PFSK-1 (cell line): ENCODE measurements around the gene HSPA2.

ENCODE experiments used
- FOXP2 ChIP-seq: optimal IDR thresholded peaks from 2 replicates; pipeline ENCODE3; 2011; ENCODE audit warnings: borderline replicate concordance, control low read depth, inconsistent platforms; ENCODE audit not compliant: insufficient read depth; ENCODE audit errors: extremely low read length, extremely low read depth
- POLR2AphosphoS5 ChIP-seq: IDR thresholded peaks from 2 replicates; pipeline ENCODE4 v1.6.1; 2012; ENCODE audit warnings: low read depth, mild to moderate bottlenecking, control low read depth, low read length, moderate library complexity
- REST ChIP-seq, 2 experiments: IDR thresholded peaks; 2 replicates each; pipeline versions ENCODE4 v1.6.1 to v1.8.0; 2011 to 2012; ENCODE audit warnings: low read depth in 2 of 2, low read length in 2 of 2, control low read depth in 1 of 2, inconsistent platforms in 1 of 2, mild to moderate bottlenecking in 1 of 2, moderate library complexity in 1 of 2; ENCODE audit not compliant: insufficient read depth in 1 of 2
- SIN3A ChIP-seq: IDR thresholded peaks from 2 replicates; pipeline ENCODE4 v1.6.1; 2012; ENCODE audit warnings: mild to moderate bottlenecking, low read length, moderate library complexity, borderline replicate concordance; ENCODE audit not compliant: insufficient read depth
- TAF1 ChIP-seq: IDR thresholded peaks from 2 replicates; pipeline ENCODE4 v1.6.1; 2012; ENCODE audit warnings: low read length, control low read depth, borderline replicate concordance; ENCODE audit not compliant: insufficient read depth

Gene HSPA2

GRCh38 chr14:64504310-64504896 is 36.1 kb upstream of the HSPA2 start, which contains the start of gene ZBTB1:
Gene ZBTB1 (plus strand): TSS chr14:64504770. CDS start chr14:64521505, 16,735 bp downstream.
- TF ChIP-seq TAF1 (no peak), REST (IDR thresholded peaks at IDR 0.05; ENCODE audit: insufficient read depth in 1 of 2, low read depth in 2 of 2, low read length in 2 of 2) (0 out of 4 replicates have a peak, but pooled peaks of 1 of the 2 experiments have one; percentile 4), FOXP2 (peak; percentile 33), SIN3A (no peak), POLR2AphosphoS5 (peak; percentile 59)

DNA sequence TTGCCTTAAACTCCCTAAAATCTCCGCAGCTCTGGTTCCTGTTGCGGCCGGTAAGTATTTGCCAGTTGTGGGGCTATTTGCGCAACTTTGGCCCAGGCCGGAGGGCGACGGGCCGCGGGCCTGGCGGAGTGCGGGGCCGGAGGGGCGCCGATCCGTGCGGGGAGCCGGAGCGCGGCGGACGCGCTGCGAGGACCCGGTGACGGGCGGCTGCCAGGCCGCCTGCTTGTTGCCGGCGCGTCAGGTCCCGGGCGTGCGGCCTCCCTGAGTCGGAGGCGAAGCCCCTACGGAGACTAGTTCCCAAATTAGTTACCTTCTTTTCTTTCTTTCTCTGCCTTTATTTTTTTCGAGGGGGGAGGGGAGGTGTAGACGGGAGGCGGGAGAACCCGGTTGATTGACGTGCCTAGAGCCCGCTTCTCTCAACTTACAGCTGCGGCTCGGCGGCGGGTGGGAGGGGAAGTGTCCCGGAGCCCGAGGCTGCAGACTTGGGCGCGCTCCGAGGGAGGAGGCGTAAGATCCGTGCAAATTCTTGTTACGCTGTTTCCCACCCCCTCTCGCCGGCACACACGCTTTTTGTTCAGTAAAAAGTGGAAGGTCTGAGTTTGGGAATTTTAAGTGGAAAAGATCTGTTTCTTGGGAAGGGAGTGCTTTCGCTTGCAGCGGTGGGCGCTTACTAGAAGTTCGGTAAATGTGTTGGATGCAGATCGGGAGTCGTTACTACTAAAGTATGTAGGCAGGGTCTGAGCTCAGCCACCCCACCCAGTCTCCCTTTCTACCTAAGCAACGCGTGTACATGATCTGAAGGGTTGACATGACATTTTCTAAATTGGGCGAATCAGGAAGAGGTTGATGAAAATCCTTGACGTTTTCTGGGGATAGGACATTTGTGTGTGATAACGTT is 35.4 kb upstream of the HSPA2 start:
- TF ChIP-seq TAF1 (no peak), SIN3A (peak; percentile 34; the same call in 1 of the 2 replicates), REST (IDR thresholded peaks at IDR 0.05; ENCODE audit: insufficient read depth in 1 of 2, low read depth in 2 of 2, low read length in 2 of 2) (no peak), FOXP2 (no peak), POLR2AphosphoS5 (0 out of 2 replicates have a peak, but pooled peaks have one; percentile 32)

- TF ChIP-seq TAF1: no peak
- TF ChIP-seq SIN3A: no peak
Measured at GRCh38 chr14:64506721-64507120, 33.8 kb upstream of the HSPA2 start.

- TF ChIP-seq POLR2AphosphoS5 (no peak), REST (IDR thresholded peaks at IDR 0.05; ENCODE audit: insufficient read depth in 1 of 2, low read depth in 2 of 2, low read length in 2 of 2) (no peak), TAF1 (no peak), FOXP2 (no peak), SIN3A (no peak)
Measured at GRCh38 chr14:64507376-64508156, 33.0 kb upstream of the HSPA2 start.

GRCh38 chr14:64508215-64508776 is 32.2 kb upstream of the HSPA2 start:
- TF ChIP-seq POLR2AphosphoS5: no peak
- TF ChIP-seq SIN3A: no peak
- TF ChIP-seq FOXP2: no peak
- no peak for TF ChIP-seq TAF1
- no peak for TF ChIP-seq REST (IDR thresholded peaks at IDR 0.05; ENCODE audit: insufficient read depth in 1 of 2, low read depth in 2 of 2, low read length in 2 of 2)
